MCF 10A (cell line): ENCODE measurements around the gene HES4. TPM values are rescaled to one million over a fixed set of nuclear protein-coding genes. Genes with fewer than 3 reads are reported as not detected.
"Not testable (repeated sequence)": the region's sequence is repeated elsewhere in the genome, so short reads cannot be mapped to it uniquely, and the experiment has no call there.

Experiments
- BruUV-seq: library from RNA; stranded (reverse); fragments of 400-500 nt; replicated peaks from 2 replicates; lab custom pipeline; 2021; lab: Mats Ljungman, UMichigan
- CTCF ChIA-PET: fragments of 300-600 bp; sonication (Branson Sonifier 250); formaldehyde crosslinking; extraction: SDS; loops from one replicate; lab custom pipeline; 2021; ENCODE audit warnings: antibody characterized with exemption, inconsistent platforms; lab: Yijun Ruan, JAX
- POLR2A ChIA-PET: fragments of 300-600, 350-650 bp; sonication (Branson Sonifier 250); formaldehyde crosslinking; extraction: SDS; loops from one replicate; lab custom pipeline; 2020; ENCODE audit warnings: antibody characterized with exemption, inconsistent platforms; lab: Yijun Ruan, JAX
- DNase-seq: peaks from one replicate; pipeline ENCODE4 v3.0.0-alpha.2; 2018; ENCODE audit not compliant: unreplicated experiment
- H3K27ac Mint-ChIP-seq: one replicate; pipeline ENCODE4 v1.8.0; 2022; ENCODE audit warnings: mild to moderate bottlenecking, low read depth, mixed read lengths; ENCODE audit not compliant: unreplicated experiment
- H3K27me3 Mint-ChIP-seq: one replicate; pipeline ENCODE4 v1.8.0; 2022; ENCODE audit warnings: mixed read lengths; ENCODE audit not compliant: insufficient read depth, unreplicated experiment
- H3K36me3 Mint-ChIP-seq: one replicate; pipeline ENCODE4 v1.8.0; 2022; ENCODE audit warnings: mild to moderate bottlenecking, moderate library complexity, mixed read lengths; ENCODE audit not compliant: insufficient read depth, unreplicated experiment
- H3K4me1 Mint-ChIP-seq: one replicate; pipeline ENCODE4 v1.8.0; 2022; ENCODE audit warnings: mixed read lengths; ENCODE audit not compliant: insufficient read depth, unreplicated experiment
- H3K4me3 Mint-ChIP-seq: one replicate; pipeline ENCODE4 v1.8.0; 2022; ENCODE audit warnings: mild to moderate bottlenecking, moderate library complexity, mixed read lengths; ENCODE audit not compliant: unreplicated experiment
- H3K9me3 Mint-ChIP-seq: one replicate; pipeline ENCODE4 v1.8.0; 2022; ENCODE audit warnings: mixed read lengths; ENCODE audit not compliant: unreplicated experiment
- CTCF ChIP-seq: fragments of 200-600 bp; IDR thresholded peaks from one replicate; pipeline ENCODE4 v1.8.0; 2022; ENCODE audit warnings: antibody characterized with exemption, mild to moderate bottlenecking; ENCODE audit not compliant: unreplicated experiment
- intact Hi-C: fragments of 100-400 bp; cut with micrococcal nuclease; formaldehyde crosslinking; loops from 2 replicates; pipeline ENCODE4 v1.14.1; 2022
- total RNA-seq: library from RNA; stranded (reverse); gene quantifications from 2 replicates; pipeline ENCODE4 v1.2.3, GENCODE V29; 2022

The HES4 gene
- total RNA-seq, 1 experiment from 2014 or later = 42.1 TPM

GRCh38 chr1:978835-979743, 20.8 kb downstream of the HES4 start:
- Mint-ChIP-seq H3K27ac (no peak overlapping the region), H3K36me3 (peaks cover 6% of the 10 kb centered on the region), H3K4me1 (peaks cover 6% of the 10 kb centered on the region), H3K4me3 (no peak overlapping the region), H3K27me3 (peaks cover 18% of the 10 kb centered on the region), H3K9me3 (no peaks in the 10 kb centered on the region)
- ChIA-PET POLR2A (interaction anchor here (0.6 to 1.0 kb wide), 2 partner anchors 11 to 237 kb away, joined by 3 read pairs; no protein-coding TSS in a partner anchor), CTCF (no interaction called here)
- no peak for TF ChIP-seq CTCF
- intact Hi-C loops = no loop called here
- DNase-seq = no peak
- no TSS peak for BruUV-seq

- ChIA-PET POLR2A (no interaction called here), CTCF (no interaction called here)
- no peak for TF ChIP-seq CTCF
- no peak for DNase-seq
- no peak overlapping the region for H3K27ac Mint-ChIP-seq
- H3K36me3 Mint-ChIP-seq = no peaks in the 10 kb centered on the region
- H3K4me1 Mint-ChIP-seq = peaks cover 6% of the 10 kb centered on the region
- BruUV-seq = no TSS peak
- peaks cover 12% of the 10 kb centered on the region for H3K27me3 Mint-ChIP-seq
- no peaks in the 10 kb centered on the region for H3K9me3 Mint-ChIP-seq
- peak overlapping the region; percentile 2 for H3K4me3 Mint-ChIP-seq
- intact Hi-C loops = no loop called here
Observed at GRCh38 chr1:978069-978834, 21.6 kb downstream of the HES4 start.

DNA sequence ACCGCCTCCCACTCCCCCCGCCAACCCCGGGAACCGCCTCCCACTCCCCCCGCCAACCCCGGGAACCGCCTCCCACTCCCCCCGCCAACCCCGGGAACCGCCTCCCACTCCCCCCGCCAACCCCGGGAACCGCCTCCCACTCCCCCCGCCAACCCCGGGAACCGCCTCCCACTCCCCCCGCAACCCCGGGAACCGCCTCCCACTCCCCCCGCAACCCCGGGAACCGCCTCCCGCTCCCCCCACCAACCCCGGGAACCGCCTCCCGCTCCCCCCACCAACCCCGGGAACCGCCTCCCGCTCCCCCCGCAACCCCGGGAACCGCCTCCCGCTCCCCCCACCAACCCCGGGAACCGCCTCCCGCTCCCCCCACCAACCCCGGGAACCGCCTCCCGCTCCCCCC, 23.1 kb downstream of the HES4 start:
- H3K4me1 Mint-ChIP-seq, intact Hi-C loops, H3K27ac Mint-ChIP-seq, BruUV-seq, H3K9me3 Mint-ChIP-seq, H3K4me3 Mint-ChIP-seq, H3K27me3 Mint-ChIP-seq, DNase-seq, H3K36me3 Mint-ChIP-seq: not testable (repeated sequence)
- CTCF ChIA-PET = interaction anchor here (0.6 to 1.9 kb wide), 9 partner anchors 8 to 87 kb away, joined by 3 to 10 read pairs (median 4); partner anchors contain the start of gene PLEKHN1
- POLR2A ChIA-PET = interaction anchor here (1.0 to 1.2 kb wide), 3 partner anchors 10 to 198 kb away, joined by 3 to 7 read pairs (median 3); partner anchors contain the start of gene PLEKHN1

GRCh38 chr1:975896-976683, 23.8 kb downstream of the HES4 start:
- H3K27ac Mint-ChIP-seq = no peak overlapping the region
- H3K4me1 Mint-ChIP-seq = peaks cover 6% of the 10 kb centered on the region
- intact Hi-C loops = loop anchor here (2.0 kb wide), 1 partner anchor 71 kb away; no protein-coding TSS in a partner anchor
- TF ChIP-seq CTCF = peak; percentile 73
- no peaks in the 10 kb centered on the region for H3K27me3 Mint-ChIP-seq
- BruUV-seq = no TSS peak
- H3K4me3 Mint-ChIP-seq = no peak overlapping the region
- no peaks in the 10 kb centered on the region for H3K9me3 Mint-ChIP-seq
- ChIA-PET POLR2A (interaction anchor here (0.6 to 1.2 kb wide), 7 partner anchors 10 to 197 kb away, joined by 3 to 7 read pairs (median 3); partner anchors contain the start of genes NOC2L and PLEKHN1), CTCF (interaction anchor here (0.6 to 2.2 kb wide), 13 partner anchors 8 to 88 kb away, joined by 3 to 10 read pairs (median 4); partner anchors contain the start of gene PLEKHN1)
- peak; percentile 83 for DNase-seq
- no peaks in the 10 kb centered on the region for H3K36me3 Mint-ChIP-seq
